Neuronal stem cell (in vitro differentiated cells): ENCODE measurements around the gene EMSY.
"Not testable (repeated sequence)": the region's sequence is repeated elsewhere in the genome, so short reads cannot be mapped to it uniquely, and the experiment has no call there.

Experiments used
- DNase-seq: peaks from one replicate; pipeline ENCODE4 v3.0.0-alpha.2; 2013; ENCODE audit warnings: low spot score
- H2AFZ ChIP-seq: one replicate; pipeline ENCODE4 v1.6.1; 2013; ENCODE audit warnings: mild to moderate bottlenecking, low read length, inconsistent platforms
- H2AK5ac ChIP-seq: 2 replicates; pipeline ENCODE4 v1.6.1; 2013; ENCODE audit warnings: low read depth, mild to moderate bottlenecking, inconsistent platforms, low read length, moderate library complexity, mixed read lengths
- H2BK120ac ChIP-seq: 2 replicates; pipeline ENCODE4 v1.6.1; 2013; ENCODE audit warnings: low read depth, mild to moderate bottlenecking, inconsistent platforms, low read length, moderate library complexity, mixed read lengths
- H2BK12ac ChIP-seq: one replicate; pipeline ENCODE4 v1.6.1; 2013; ENCODE audit warnings: low read length, inconsistent platforms
- H2BK15ac ChIP-seq: 2 replicates; pipeline ENCODE4 v1.6.1; 2013; ENCODE audit warnings: mild to moderate bottlenecking, low read length, inconsistent platforms, mixed read lengths
- H2BK5ac ChIP-seq: one replicate; pipeline ENCODE4 v1.6.1; 2013; ENCODE audit warnings: inconsistent platforms, mild to moderate bottlenecking, low read length, moderate library complexity
- H3K14ac ChIP-seq: one replicate; pipeline ENCODE4 v1.6.1; 2013; ENCODE audit warnings: low read length, inconsistent platforms
- H3K18ac ChIP-seq: 2 replicates; pipeline ENCODE4 v1.6.1; 2013; ENCODE audit warnings: low read length, inconsistent platforms
- H3K23ac ChIP-seq: 2 replicates; pipeline ENCODE4 v1.6.1; 2013; ENCODE audit warnings: low read depth, mild to moderate bottlenecking, mixed read lengths, low read length, inconsistent platforms; ENCODE audit not compliant: poor library complexity
- H3K27ac ChIP-seq: replicated peaks from 3 replicates; pipeline ENCODE4 v1.5.1; 2013; ENCODE audit warnings: low read length, inconsistent platforms
- H3K27me3 ChIP-seq, 3 experiments: 2 replicates each; pipeline ENCODE4 v1.6.1; 2013; ENCODE audit warnings: low read length in 3 of 3, mild to moderate bottlenecking in 2 of 3, inconsistent platforms in 1 of 3, low read depth in 1 of 3, mixed read lengths in 1 of 3, moderate library complexity in 1 of 3; ENCODE audit not compliant: control insufficient read depth in 3 of 3, insufficient read depth in 3 of 3
- H3K36me3 ChIP-seq, 2 donors: replicated peaks in 1 of 2; 2 replicates each; pipeline ENCODE4 v1.6.1; 2013; ENCODE audit warnings: low read length in 2 of 2; ENCODE audit not compliant: control insufficient read depth in 2 of 2, insufficient read depth in 2 of 2
- H3K4ac ChIP-seq: 2 replicates; pipeline ENCODE4 v1.6.1; 2013; ENCODE audit warnings: inconsistent platforms, mild to moderate bottlenecking, low read length, moderate library complexity
- H3K4me1 ChIP-seq, 2 donors: 1 replicate in 1 of 2; 2 replicates in 1 of 2; pipeline ENCODE4 v1.6.1; 2013; ENCODE audit warnings: low read length in 2 of 2, low read depth in 1 of 2; ENCODE audit not compliant: control insufficient read depth in 2 of 2, insufficient read depth in 1 of 2
- H3K4me2 ChIP-seq: one replicate; pipeline ENCODE4 v1.6.1; 2013; ENCODE audit warnings: mild to moderate bottlenecking, low read length, inconsistent platforms; ENCODE audit not compliant: insufficient read depth, poor library complexity, severe bottlenecking
- H3K4me3 ChIP-seq, 2 donors: 2 replicates each; pipeline ENCODE4 v1.5.1; 2013; ENCODE audit warnings: low read length in 2 of 2, mild to moderate bottlenecking in 2 of 2, inconsistent platforms in 1 of 2, moderate library complexity in 1 of 2
- H3K79me1 ChIP-seq: one replicate; pipeline ENCODE4 v1.6.1; 2013; ENCODE audit warnings: low read depth, mild to moderate bottlenecking, inconsistent platforms, low read length, moderate library complexity
- H3K9ac ChIP-seq: one replicate; pipeline ENCODE4 v1.6.1; 2013; ENCODE audit warnings: mild to moderate bottlenecking, low read depth, low read length, inconsistent platforms; ENCODE audit not compliant: poor library complexity
- H3K9me3 ChIP-seq, 2 donors: replicated peaks in 1 of 2; 2 replicates each; pipeline versions ENCODE3 to v1.6.1; 2013; ENCODE audit warnings: low read length in 2 of 2, mild to moderate bottlenecking in 2 of 2, inconsistent platforms in 1 of 2, low read depth in 1 of 2, mixed read lengths in 1 of 2, moderate library complexity in 1 of 2; ENCODE audit not compliant: control insufficient read depth in 2 of 2, insufficient read depth in 1 of 2
- H4K8ac ChIP-seq: one replicate; pipeline ENCODE4 v1.6.1; 2013; ENCODE audit warnings: low read depth, mild to moderate bottlenecking, inconsistent platforms, low read length, moderate library complexity
- H4K91ac ChIP-seq: one replicate; pipeline ENCODE4 v1.6.1; 2013; ENCODE audit warnings: low read length, low read depth, mild to moderate bottlenecking, inconsistent platforms; ENCODE audit not compliant: poor library complexity
- WGBS, 2 donors: extraction: QIAGEN DNeasy Blood & Tissue Kit; methylation state at CpG; one replicate each; pipeline ENCODE4 v1.1.7; 2013; ENCODE audit warnings: missing lambda C conversion rate in 2 of 2, mixed read lengths in 1 of 2; ENCODE audit not compliant: insufficient read length in 2 of 2, insufficient replicate concordance in 1 of 2; ENCODE audit errors: extremely low coverage in 2 of 2; 5-methylcytosine and 5-hydroxymethylcytosine counted together

The EMSY gene

GRCh38 chr11:76592025-76592914, 147.5 kb downstream of the EMSY start:
- Histone ChIP-seq H3K4me2 (no peak overlapping the region), H2BK5ac (no peak overlapping the region), H2BK120ac (no peak overlapping the region), H3K23ac (no peak overlapping the region), H3K4me3 (no peak overlapping the region), H3K27me3 (no peaks in the 10 kb centered on the region), H3K4me1 (peaks cover 0 to 10% of the 10 kb centered on the region in 2 donors), H2BK15ac (no peak overlapping the region), H4K91ac (no peak overlapping the region), H3K9me3 (no peaks in the 10 kb centered on the region), H3K9ac (no peak overlapping the region), H3K79me1 (no peaks in the 10 kb centered on the region), H3K14ac (no peak overlapping the region), H2AFZ (no peak overlapping the region), H2BK12ac (no peak overlapping the region), H3K18ac (no peak overlapping the region), H4K8ac (no peak overlapping the region), H3K36me3 (no peaks in the 10 kb centered on the region), H3K27ac (no peak overlapping the region), H3K4ac (no peak overlapping the region), H2AK5ac (no peak overlapping the region)
- no peak for DNase-seq
- no CpG with 5 or more reads among the region's 17 CpGs for WGBS, 2 donors

GRCh38 chr11:76592961-76593360, 148.1 kb downstream of the EMSY start:
- H3K4me1 ChIP-seq: peaks cover 0 to 10% of the 10 kb centered on the region in 2 donors
- H3K4ac ChIP-seq: no peak overlapping the region
- H2AFZ ChIP-seq: no peak overlapping the region
- peak overlapping the region; percentile 22 for H3K18ac ChIP-seq
- no peaks in the 10 kb centered on the region for H3K9me3 ChIP-seq
- no peaks in the 10 kb centered on the region for H3K36me3 ChIP-seq
- no peak overlapping the region for H4K8ac ChIP-seq
- H2BK12ac ChIP-seq: no peak overlapping the region
- H3K4me3 ChIP-seq: no peak overlapping the region
- H3K4me2 ChIP-seq: no peak overlapping the region
- H3K27me3 ChIP-seq: no peaks in the 10 kb centered on the region
- no peak overlapping the region for H3K27ac ChIP-seq
- no peak overlapping the region for H2BK15ac ChIP-seq
- no peak overlapping the region for H3K9ac ChIP-seq
- no peak overlapping the region for H2BK120ac ChIP-seq
- no peak overlapping the region for H3K23ac ChIP-seq
- DNase-seq: no peak
- H3K79me1 ChIP-seq: no peaks in the 10 kb centered on the region
- H2BK5ac ChIP-seq: no peak overlapping the region
- H4K91ac ChIP-seq: no peak overlapping the region
- H3K14ac ChIP-seq: no peak overlapping the region
- WGBS, 2 donors: no CpG with 5 or more reads among the region's 3 CpGs
- no peak overlapping the region for H2AK5ac ChIP-seq

DNA sequence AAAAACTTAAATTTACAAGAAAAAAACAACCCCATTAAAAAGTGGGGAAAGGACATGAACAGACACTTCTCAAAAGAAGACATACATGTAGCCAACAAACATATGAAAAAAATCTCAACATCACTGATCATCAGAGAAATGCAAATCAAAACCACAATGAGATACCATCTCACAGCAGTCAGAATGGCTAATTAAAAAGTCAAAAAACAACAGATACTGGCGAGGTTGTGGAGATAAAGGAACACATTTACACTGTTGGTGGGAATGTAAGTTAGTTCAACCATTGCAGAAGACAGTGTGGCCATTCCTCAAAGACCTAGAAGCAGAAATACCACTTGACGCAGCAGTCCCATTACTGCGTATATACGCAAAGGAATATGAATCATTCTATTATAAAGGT, 150.3 kb downstream of the EMSY start:
- peaks cover 0 to 12% of the 10 kb centered on the region in 2 donors for H3K4me1 ChIP-seq
- H2AK5ac ChIP-seq, H4K91ac ChIP-seq, H3K9me3 ChIP-seq, H3K4me3 ChIP-seq, H3K79me1 ChIP-seq, H2BK5ac ChIP-seq, H2BK120ac ChIP-seq, H3K27me3 ChIP-seq, H3K4ac ChIP-seq, H3K23ac ChIP-seq, H2BK15ac ChIP-seq, H2BK12ac ChIP-seq, H4K8ac ChIP-seq, H3K18ac ChIP-seq, H3K4me2 ChIP-seq, H3K36me3 ChIP-seq, H3K9ac ChIP-seq, H3K14ac ChIP-seq, H3K27ac ChIP-seq, H2AFZ ChIP-seq, DNase-seq: not testable (repeated sequence)
- no CpG with 5 or more reads among the region's 4 CpGs for WGBS, 2 donors

- no CpG with 5 or more reads among the region's 11 CpGs for WGBS, 2 donors
- Histone ChIP-seq H3K9me3 (no peaks in the 10 kb centered on the region), H3K14ac (no peak overlapping the region), H2AK5ac (peak overlapping the region; percentile 81), H3K18ac (peak overlapping the region; percentile 35), H3K79me1 (no peaks in the 10 kb centered on the region), H3K23ac (no peak overlapping the region), H3K4ac (no peak overlapping the region), H3K27me3 (peaks cover 0 to 11% (median 0%) of the 10 kb centered on the region in 3 experiments), H3K4me3 (no peak overlapping the region), H2BK12ac (no peak overlapping the region), H3K4me2 (no peak overlapping the region), H2BK15ac (no peak overlapping the region), H4K8ac (no peak overlapping the region), H2BK5ac (no peak overlapping the region), H4K91ac (no peak overlapping the region), H3K36me3 (no peaks in the 10 kb centered on the region), H2AFZ (no peak overlapping the region), H2BK120ac (no peak overlapping the region), H3K4me1 (peaks cover 0 to 7% of the 10 kb centered on the region in 2 donors), H3K27ac (no peak overlapping the region), H3K9ac (no peak overlapping the region)
- DNase-seq: no peak
Measured at GRCh38 chr11:76596652-76597051, 151.8 kb downstream of the EMSY start.
